Panc1 (cell line): ENCODE data around the gene BAIAP2L2. TPM values are rescaled to one million over a fixed set of nuclear protein-coding genes. Genes with fewer than 3 reads are reported as not detected.

ENCODE experiments used
- ATAC-seq: fragments of 200-7000 bp; cut with Tn5 transposase; 2 replicates; pipeline ENCODE4 v1.9.1; 2020; ENCODE audit warnings: mild to moderate bottlenecking, moderate library complexity
- BruUV-seq: library from RNA; stranded (reverse); fragments of 400-500 nt; replicated peaks from 2 replicates; lab custom pipeline; 2021; lab: Mats Ljungman, UMichigan
- CTCF ChIA-PET: fragments of 300-600 bp; sonication (Branson Sonifier 250); formaldehyde crosslinking; loops from one replicate; lab custom pipeline; 2022; ENCODE audit warnings: antibody characterized with exemption; lab: Charles Lee
- POLR2A ChIA-PET: fragments of 300-600 bp; sonication (Branson Sonifier 250); formaldehyde crosslinking; loops from one replicate; lab custom pipeline; 2022; ENCODE audit warnings: antibody characterized with exemption; lab: Charles Lee
- DNase-seq: peaks from one replicate; pipeline ENCODE4 v3.0.0-alpha.2; 2010; ENCODE audit warnings: low read depth, low spot score
- H3K27ac ChIP-seq: 2 replicates; pipeline ENCODE4 v1.5.1; 2011; ENCODE audit warnings: mild to moderate bottlenecking, low read length, inconsistent platforms
- H3K27me3 ChIP-seq: fragments of 200-500 bp; sonication (Bioruptor generic); 2 replicates; pipeline ENCODE4 v1.6.0; 2014; ENCODE audit warnings: low read length, inconsistent platforms; ENCODE audit not compliant: control insufficient read depth, insufficient read depth
- H3K36me3 ChIP-seq: fragments of 200-500 bp; sonication (Bioruptor generic); 2 replicates; pipeline ENCODE4 v1.5.1; 2014; ENCODE audit warnings: inconsistent platforms, mild to moderate bottlenecking, low read length, moderate library complexity; ENCODE audit not compliant: control insufficient read depth, insufficient read depth
- H3K4me1 ChIP-seq: 2 replicates; pipeline ENCODE4 v1.5.1; 2011; ENCODE audit warnings: inconsistent platforms, mild to moderate bottlenecking, low read length, moderate library complexity; ENCODE audit not compliant: control insufficient read depth, insufficient read depth
- H3K4me3 ChIP-seq, 2 experiments: 2 replicates each; pipeline ENCODE4 v1.5.1; 2011 to 2012; ENCODE audit warnings: low read depth in 2 of 2, low read length in 2 of 2, mild to moderate bottlenecking in 2 of 2, inconsistent platforms in 1 of 2, moderate library complexity in 1 of 2
- H3K9me3 ChIP-seq: fragments of 200-500 bp; sonication (Bioruptor generic); 2 replicates; pipeline ENCODE4 v1.5.1; 2014; ENCODE audit warnings: low read depth, mild to moderate bottlenecking, inconsistent platforms, low read length, moderate library complexity; ENCODE audit not compliant: control insufficient read depth, insufficient read depth
- CTCF ChIP-seq: fragments of 450-650 bp; IDR thresholded peaks from 2 replicates; pipeline ENCODE4 v1.5.1; 2017; ENCODE audit warnings: mild to moderate bottlenecking
- POLR2AphosphoS5 ChIP-seq: IDR thresholded peaks from 2 replicates; pipeline ENCODE4 v1.6.1; 2012; ENCODE audit warnings: mild to moderate bottlenecking, low read depth, low read length, moderate library complexity
- REST ChIP-seq, 2 experiments: IDR thresholded peaks; 2 replicates each; pipeline ENCODE4 v1.6.1; 2011 to 2012; ENCODE audit warnings: low read depth in 2 of 2, control low read depth in 1 of 2, low read length in 1 of 2, mild to moderate bottlenecking in 1 of 2, moderate library complexity in 1 of 2; ENCODE audit not compliant: insufficient read depth in 1 of 2
- SIN3A ChIP-seq: IDR thresholded peaks from 2 replicates; pipeline ENCODE4 v1.6.1; 2012; ENCODE audit warnings: low read depth, mild to moderate bottlenecking, low read length, moderate library complexity, borderline replicate concordance; ENCODE audit not compliant: insufficient read depth
- TCF7L2 ChIP-seq: IDR thresholded peaks from 2 replicates; pipeline ENCODE4 v1.6.1; 2011; ENCODE audit warnings: mild to moderate bottlenecking, low read depth, low read length, inconsistent platforms
- in situ Hi-C: cut with HindIII; loops from 2 replicates; pipeline ENCODE4 v1.10.0; 2016; ENCODE audit warnings: low sequenced_read_pairs, low pct_unique_long_range_greater_than_20kb
- intact Hi-C: fragments of 100-400 bp; cut with micrococcal nuclease; formaldehyde crosslinking; loops from one replicate; pipeline ENCODE4 v1.10.0; 2022; ENCODE audit not compliant: unreplicated experiment
- total RNA-seq: library from RNA; stranded (reverse); gene quantifications from one replicate; pipeline ENCODE4 v1.2.1, GENCODE V29; 2021; ENCODE audit not compliant: unreplicated experiment

Gene BAIAP2L2
- total RNA-seq, 1 experiment from 2014 or later: 0.18 TPM

- intact Hi-C loops: no loop called here
- ChIA-PET CTCF (no interaction called here), POLR2A (no interaction called here)
- H3K4me3 ChIP-seq: no peak overlapping the region
- H3K9me3 ChIP-seq: no peaks in the 10 kb centered on the region
- no peaks in the 10 kb centered on the region; the same call in 1 of the 2 replicates for H3K4me1 ChIP-seq
- DNase-seq (no peak), ATAC-seq (no peak)
- in situ Hi-C loops: no loop called here
- TF ChIP-seq CTCF: no peak
- TF ChIP-seq TCF7L2: no peak
- no peak overlapping the region for H3K27ac ChIP-seq
- BruUV-seq: no TSS peak
- no peaks in the 10 kb centered on the region for H3K36me3 ChIP-seq
- H3K27me3 ChIP-seq: no peaks in the 10 kb centered on the region
Observed at GRCh38 chr22:38081941-38082828, 28.3 kb downstream of the BAIAP2L2 start.

GRCh38 chr22:38081636-38081940 lies 28.9 kb downstream of the BAIAP2L2 start:
- in situ Hi-C loops: no loop called here
- Histone ChIP-seq H3K9me3 (no peaks in the 10 kb centered on the region), H3K36me3 (no peaks in the 10 kb centered on the region), H3K4me3 (no peak overlapping the region), H3K4me1 (no peaks in the 10 kb centered on the region; the same call in 1 of the 2 replicates), H3K27me3 (no peaks in the 10 kb centered on the region), H3K27ac (no peak overlapping the region)
- no peak for ATAC-seq
- intact Hi-C loops: no loop called here
- BruUV-seq: no TSS peak
- CTCF ChIA-PET: no interaction called here
- no peak for DNase-seq
- POLR2A ChIA-PET: no interaction called here
- no peak for TF ChIP-seq SIN3A
- TF ChIP-seq CTCF: no peak
- TF ChIP-seq POLR2AphosphoS5: no peak

- Histone ChIP-seq H3K9me3 (no peaks in the 10 kb centered on the region), H3K27me3 (no peaks in the 10 kb centered on the region), H3K4me3 (no peak overlapping the region), H3K4me1 (no peaks in the 10 kb centered on the region; the same call in 1 of the 2 replicates), H3K27ac (no peak overlapping the region), H3K36me3 (no peaks in the 10 kb centered on the region)
- in situ Hi-C loops (no loop called here), intact Hi-C loops (no loop called here)
- TF ChIP-seq TCF7L2 (no peak), SIN3A (no peak), CTCF (no peak), REST (IDR thresholded peaks at IDR 0.05; ENCODE audit: insufficient read depth in 1 of 2, low read depth in 2 of 2, low read length in 1 of 2) (no peak), POLR2AphosphoS5 (no peak)
- ChIA-PET POLR2A (no interaction called here), CTCF (no interaction called here)
- BruUV-seq: no TSS peak
- DNase-seq: no peak
- ATAC-seq: no peak
Observed at GRCh38 chr22:38080850-38081635, 29.4 kb downstream of the BAIAP2L2 start.
